HepG2 (cell line): ENCODE measurements around the gene DLG4. TPM values are rescaled to one million over a fixed set of nuclear protein-coding genes. Genes with fewer than 3 reads are reported as not detected.

ENCODE experiments used
- ATF7 ChIP-seq, 2 experiments: fragments of 450-650 bp in 1 of 2; sonication (generic) in 1 of 2; formaldehyde crosslinking in 1 of 2; IDR thresholded peaks; 2 replicates each; pipeline versions ENCODE4 v1.4.0 to v1.6.1; 2016 to 2020; ENCODE audit warnings: antibody characterized with exemption in 1 of 2, mild to moderate bottlenecking in 1 of 2, missing genetic modification reagents in 1 of 2
- ATF7-NPFF ChIP-seq: sonication (generic); formaldehyde crosslinking; IDR thresholded peaks from 2 replicates; pipeline ENCODE4 v1.8.1; 2023; ENCODE audit warnings: mild to moderate bottlenecking, low read depth, missing genetic modification reagents, moderate library complexity
- GATAD2A ChIP-seq: IDR thresholded peaks from 2 replicates; pipeline ENCODE4 v1.6.1; 2016
- HNRNPLL ChIP-seq: fragments of 200-400 bp; formaldehyde crosslinking; IDR thresholded peaks from 2 replicates; pipeline ENCODE4 v1.6.1; 2017; ENCODE audit warnings: mild to moderate bottlenecking, low read depth, low read length; ENCODE audit not compliant: poor library complexity, severe bottlenecking
- MTF2 ChIP-seq: sonication (generic); formaldehyde crosslinking; IDR thresholded peaks from 2 replicates; pipeline ENCODE4 v1.5.0; 2020; ENCODE audit warnings: missing genetic modification reagents, borderline replicate concordance
- PHF21A ChIP-seq: sonication (generic); formaldehyde crosslinking; IDR thresholded peaks from 2 replicates; pipeline ENCODE4 v1.5.0; 2020; ENCODE audit warnings: mild to moderate bottlenecking, missing genetic modification reagents
- RBFOX2 ChIP-seq: fragments of 200-400 bp; formaldehyde crosslinking; IDR thresholded peaks from 2 replicates; pipeline ENCODE4 v1.6.1; 2017; ENCODE audit warnings: low read depth, mild to moderate bottlenecking, low read length
- SIN3A ChIP-seq: IDR thresholded peaks from 2 replicates; pipeline ENCODE4 v1.6.1; 2011; ENCODE audit warnings: low read depth, mild to moderate bottlenecking, control low read depth, low read length, borderline replicate concordance
- YY1 ChIP-seq: IDR thresholded peaks from 2 replicates; pipeline ENCODE4 v1.6.1; 2011; ENCODE audit warnings: low read length, low read depth, moderate library complexity, mild to moderate bottlenecking; ENCODE audit not compliant: insufficient read depth, insufficient replicate concordance
- ZBTB4 ChIP-seq: sonication (generic); formaldehyde crosslinking; IDR thresholded peaks from 2 replicates; pipeline ENCODE4 v1.4.0; 2020; ENCODE audit warnings: missing genetic modification reagents, mild to moderate bottlenecking, borderline replicate concordance
- ZKSCAN1 ChIP-seq: fragments of 150-350 bp; IDR thresholded peaks from 2 replicates; pipeline ENCODE4 v1.6.1; 2014; ENCODE audit warnings: low read length
- polyA plus RNA-seq, 8 experiments: library from polyadenylated mRNA; depleted of rRNA in 3 of 8; stranded (reverse) in 7 of 8; unstranded in 1 of 8; fragments of >200 nt; fragmentation: Illumina TruSeq in 4 of 8; extraction: Trizol in 4 of 8; gene quantifications; 2 replicates each; pipeline versions ENCODE4 v1.2.1 to v1.2.3, GENCODE V29; 2011 to 2016; ENCODE audit warnings: low read depth in 4 of 8, missing spikeins in 1 of 8, mixed read lengths in 1 of 8; ENCODE audit not compliant: insufficient read depth in 1 of 8
- total RNA-seq, 5 experiments: library from RNA; depleted of rRNA; stranded (reverse); fragments of >200 nt; fragmentation: Illumina TruSeq; extraction: Trizol; gene quantifications; 2 replicates each; pipeline ENCODE4 v1.2.3, GENCODE V29; 2016; ENCODE audit warnings: low read depth in 1 of 5
- TF ChIP-seq, protein P1 (sequence below): sonication (generic); formaldehyde crosslinking; IDR thresholded peaks from 2 replicates; pipeline ENCODE4 v1.5.1; 2020; ENCODE audit warnings: mild to moderate bottlenecking, missing genetic modification reagents, moderate library complexity
- TF ChIP-seq, protein P2 (sequence below): sonication (generic); formaldehyde crosslinking; IDR thresholded peaks from 2 replicates; pipeline ENCODE4 v1.8.0; 2022; ENCODE audit warnings: missing genetic modification reagents, mild to moderate bottlenecking, inconsistent platforms, borderline replicate concordance
- TF ChIP-seq, protein P3 (sequence below): IDR thresholded peaks from 2 replicates; pipeline ENCODE4 v1.6.1; 2016; ENCODE audit warnings: low read depth, control low read depth
- TF ChIP-seq, protein P4 (sequence below): sonication (generic); formaldehyde crosslinking; IDR thresholded peaks from 2 replicates; pipeline ENCODE4 v1.5.1; 2020; ENCODE audit warnings: missing genetic modification reagents, mild to moderate bottlenecking, borderline replicate concordance
- TF ChIP-seq, protein P5 (sequence below): sonication (generic); formaldehyde crosslinking; IDR thresholded peaks from 2 replicates; pipeline ENCODE4 v1.4.0; 2020; ENCODE audit warnings: missing genetic modification reagents

The DLG4 gene
- total and polyA plus RNA-seq, 2 of the 13 experiments (the other 11 are each of a cell fraction or from before 2014, with no cell fraction given), result 0.71 to 4.3 TPM

DNA sequence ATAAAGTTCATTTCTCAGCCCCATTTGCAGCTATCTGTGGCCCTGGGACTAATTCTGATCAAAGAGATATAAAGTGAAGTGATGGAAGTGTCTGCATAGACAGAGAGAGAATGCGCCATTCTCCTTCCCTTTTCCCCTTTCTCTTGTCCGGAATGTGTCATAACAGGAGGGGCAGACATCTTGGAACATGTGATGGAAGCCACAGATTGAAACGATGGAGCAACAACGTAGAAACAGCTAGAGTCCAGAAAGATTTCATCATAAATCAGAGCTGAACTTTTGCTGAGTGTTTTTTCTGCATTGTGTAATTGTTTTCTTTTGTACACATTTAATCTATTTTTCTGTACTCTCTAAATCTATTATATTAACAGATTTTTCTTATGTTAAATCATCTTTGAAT is 51.8 kb downstream of the DLG4 start (continued):
- TF ChIP-seq ATF7-NPFF (CRISPR knock-in tag) (no peak), YY1 (peak; percentile 62), HNRNPLL (no peak), ZKSCAN1 (no peak), ATF7 (IDR thresholded peaks at IDR 0.05) (peak; percentile 31), ATF7 (CRISPR knock-in tag; IDR thresholded peaks at IDR 0.05) (no peak), MTF2 (CRISPR knock-in tag) (no peak), SIN3A (no peak), GATAD2A (CRISPR knock-in tag) (peak; percentile 64; the same call in 1 of the 2 replicates), RBFOX2 (peak; percentile 59; the same call in 1 of the 2 replicates), ZBTB4 (no peak), PHF21A (CRISPR knock-in tag) (no peak)
- TF ChIP-seq, protein P1, sequence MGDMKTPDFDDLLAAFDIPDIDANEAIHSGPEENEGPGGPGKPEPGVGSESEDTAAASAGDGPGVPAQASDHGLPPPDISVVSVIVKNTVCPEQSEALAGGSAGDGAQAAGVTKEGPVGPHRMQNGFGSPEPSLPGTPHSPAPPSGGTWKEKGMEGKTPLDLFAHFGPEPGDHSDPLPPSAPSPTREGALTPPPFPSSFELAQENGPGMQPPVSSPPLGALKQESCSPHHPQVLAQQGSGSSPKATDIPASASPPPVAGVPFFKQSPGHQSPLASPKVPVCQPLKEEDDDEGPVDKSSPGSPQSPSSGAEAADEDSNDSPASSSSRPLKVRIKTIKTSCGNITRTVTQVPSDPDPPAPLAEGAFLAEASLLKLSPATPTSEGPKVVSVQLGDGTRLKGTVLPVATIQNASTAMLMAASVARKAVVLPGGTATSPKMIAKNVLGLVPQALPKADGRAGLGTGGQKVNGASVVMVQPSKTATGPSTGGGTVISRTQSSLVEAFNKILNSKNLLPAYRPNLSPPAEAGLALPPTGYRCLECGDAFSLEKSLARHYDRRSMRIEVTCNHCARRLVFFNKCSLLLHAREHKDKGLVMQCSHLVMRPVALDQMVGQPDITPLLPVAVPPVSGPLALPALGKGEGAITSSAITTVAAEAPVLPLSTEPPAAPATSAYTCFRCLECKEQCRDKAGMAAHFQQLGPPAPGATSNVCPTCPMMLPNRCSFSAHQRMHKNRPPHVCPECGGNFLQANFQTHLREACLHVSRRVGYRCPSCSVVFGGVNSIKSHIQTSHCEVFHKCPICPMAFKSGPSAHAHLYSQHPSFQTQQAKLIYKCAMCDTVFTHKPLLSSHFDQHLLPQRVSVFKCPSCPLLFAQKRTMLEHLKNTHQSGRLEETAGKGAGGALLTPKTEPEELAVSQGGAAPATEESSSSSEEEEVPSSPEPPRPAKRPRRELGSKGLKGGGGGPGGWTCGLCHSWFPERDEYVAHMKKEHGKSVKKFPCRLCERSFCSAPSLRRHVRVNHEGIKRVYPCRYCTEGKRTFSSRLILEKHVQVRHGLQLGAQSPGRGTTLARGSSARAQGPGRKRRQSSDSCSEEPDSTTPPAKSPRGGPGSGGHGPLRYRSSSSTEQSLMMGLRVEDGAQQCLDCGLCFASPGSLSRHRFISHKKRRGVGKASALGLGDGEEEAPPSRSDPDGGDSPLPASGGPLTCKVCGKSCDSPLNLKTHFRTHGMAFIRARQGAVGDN, result no peak
- TF ChIP-seq, protein P2, sequence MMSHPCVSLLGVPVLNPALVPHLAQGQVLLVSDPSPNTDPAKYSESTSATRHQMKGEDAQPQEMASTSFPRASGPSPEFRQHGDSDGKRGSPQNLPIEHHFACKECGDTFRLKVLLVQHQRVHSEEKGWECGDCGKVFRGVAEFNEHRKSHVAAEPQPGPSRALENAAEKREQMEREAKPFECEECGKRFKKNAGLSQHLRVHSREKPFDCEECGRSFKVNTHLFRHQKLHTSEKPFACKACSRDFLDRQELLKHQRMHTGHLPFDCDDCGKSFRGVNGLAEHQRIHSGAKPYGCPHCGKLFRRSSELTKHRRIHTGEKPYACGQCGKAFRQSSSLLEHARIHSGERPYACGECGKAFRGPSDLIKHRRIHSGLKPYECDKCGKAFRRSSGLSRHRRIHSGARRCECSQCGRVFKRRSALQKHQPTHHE (CRISPR knock-in tag), result no peak
- TF ChIP-seq, protein P3, sequence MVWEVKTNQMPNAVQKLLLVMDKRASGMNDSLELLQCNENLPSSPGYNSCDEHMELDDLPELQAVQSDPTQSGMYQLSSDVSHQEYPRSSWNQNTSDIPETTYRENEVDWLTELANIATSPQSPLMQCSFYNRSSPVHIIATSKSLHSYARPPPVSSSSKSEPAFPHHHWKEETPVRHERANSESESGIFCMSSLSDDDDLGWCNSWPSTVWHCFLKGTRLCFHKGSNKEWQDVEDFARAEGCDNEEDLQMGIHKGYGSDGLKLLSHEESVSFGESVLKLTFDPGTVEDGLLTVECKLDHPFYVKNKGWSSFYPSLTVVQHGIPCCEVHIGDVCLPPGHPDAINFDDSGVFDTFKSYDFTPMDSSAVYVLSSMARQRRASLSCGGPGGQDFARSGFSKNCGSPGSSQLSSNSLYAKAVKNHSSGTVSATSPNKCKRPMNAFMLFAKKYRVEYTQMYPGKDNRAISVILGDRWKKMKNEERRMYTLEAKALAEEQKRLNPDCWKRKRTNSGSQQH (CRISPR knock-in tag), result no peak
- TF ChIP-seq, protein P4, sequence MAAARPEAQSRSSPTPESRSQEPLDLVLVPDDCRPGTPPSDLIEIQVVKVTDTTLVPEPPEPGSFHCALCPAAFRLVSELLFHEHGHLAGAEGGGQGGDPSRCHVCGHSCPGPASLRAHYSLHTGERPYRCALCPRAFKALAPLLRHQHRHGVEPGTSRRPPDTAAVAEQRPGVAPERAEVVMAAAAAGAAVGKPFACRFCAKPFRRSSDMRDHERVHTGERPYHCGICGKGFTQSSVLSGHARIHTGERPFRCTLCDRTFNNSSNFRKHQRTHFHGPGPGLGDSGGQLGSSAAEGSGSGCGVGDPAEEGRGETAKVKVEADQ (CRISPR knock-in tag), result no peak
- TF ChIP-seq, protein P5, sequence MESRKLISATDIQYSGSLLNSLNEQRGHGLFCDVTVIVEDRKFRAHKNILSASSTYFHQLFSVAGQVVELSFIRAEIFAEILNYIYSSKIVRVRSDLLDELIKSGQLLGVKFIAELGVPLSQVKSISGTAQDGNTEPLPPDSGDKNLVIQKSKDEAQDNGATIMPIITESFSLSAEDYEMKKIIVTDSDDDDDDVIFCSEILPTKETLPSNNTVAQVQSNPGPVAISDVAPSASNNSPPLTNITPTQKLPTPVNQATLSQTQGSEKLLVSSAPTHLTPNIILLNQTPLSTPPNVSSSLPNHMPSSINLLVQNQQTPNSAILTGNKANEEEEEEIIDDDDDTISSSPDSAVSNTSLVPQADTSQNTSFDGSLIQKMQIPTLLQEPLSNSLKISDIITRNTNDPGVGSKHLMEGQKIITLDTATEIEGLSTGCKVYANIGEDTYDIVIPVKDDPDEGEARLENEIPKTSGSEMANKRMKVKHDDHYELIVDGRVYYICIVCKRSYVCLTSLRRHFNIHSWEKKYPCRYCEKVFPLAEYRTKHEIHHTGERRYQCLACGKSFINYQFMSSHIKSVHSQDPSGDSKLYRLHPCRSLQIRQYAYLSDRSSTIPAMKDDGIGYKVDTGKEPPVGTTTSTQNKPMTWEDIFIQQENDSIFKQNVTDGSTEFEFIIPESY, result peak; percentile 18; the same call in 1 of the 2 replicates
